CD4-positive, alpha-beta T cell (primary cell): ENCODE measurements around the gene RHBDF1. TPM values are rescaled to one million over a fixed set of nuclear protein-coding genes. Genes with fewer than 3 reads are reported as not detected.
"Not testable (repeated sequence)": the region's sequence is repeated elsewhere in the genome, so short reads cannot be mapped to it uniquely, and the experiment has no call there.

Experiments
- ATAC-seq: fragments of 200-7000 bp; cut with Tn5 transposase; one replicate; pipeline ENCODE4 v1.10.0; 2022; ENCODE audit warnings: mild to moderate bottlenecking; ENCODE audit not compliant: poor library complexity
- CTCF ChIA-PET: fragments of 350-600 bp; sonication (Branson Sonifier 250); formaldehyde crosslinking; loops from one replicate; lab custom pipeline; 2021; ENCODE audit warnings: antibody characterized with exemption, inconsistent platforms; lab: Charles Lee
- POLR2A ChIA-PET: fragments of 350-600 bp; sonication (Branson Sonifier 250); formaldehyde crosslinking; loops from one replicate; lab custom pipeline; 2021; ENCODE audit warnings: antibody characterized with exemption, inconsistent platforms; lab: Charles Lee
- DNase-seq, 14 experiments: peaks; one replicate each; pipeline ENCODE4 v3.0.0-alpha.2; 2013 to 2020; ENCODE audit warnings: mixed read lengths in 2 of 14
- H3K27ac ChIP-seq, 2 donors: one replicate each; pipeline versions ENCODE4 v1.5.1 to v1.7.0; 2013; ENCODE audit warnings: low read length in 2 of 2, low read depth in 1 of 2, mild to moderate bottlenecking in 1 of 2
- H3K27me3 ChIP-seq, 2 experiments: 1 replicate in 1 of 2; 2 replicates in 1 of 2; pipeline versions ENCODE4 v1.6.1 to v1.7.0; 2013; ENCODE audit warnings: low read length in 2 of 2, control low read depth in 1 of 2, mild to moderate bottlenecking in 1 of 2, moderate library complexity in 1 of 2; ENCODE audit not compliant: insufficient read depth in 2 of 2, control insufficient read depth in 1 of 2
- H3K36me3 ChIP-seq: one replicate; pipeline ENCODE4 v1.6.1; 2013; ENCODE audit warnings: low read length, control low read depth; ENCODE audit not compliant: insufficient read depth
- H3K4me1 ChIP-seq: one replicate; pipeline ENCODE4 v1.6.1; 2013; ENCODE audit warnings: low read length, control low read depth; ENCODE audit not compliant: insufficient read depth
- H3K4me3 ChIP-seq: one replicate; pipeline ENCODE4 v1.5.1; 2013; ENCODE audit warnings: mild to moderate bottlenecking, low read length, moderate library complexity
- H3K9me3 ChIP-seq, 2 experiments: 1 replicate in 1 of 2; 2 replicates in 1 of 2; pipeline versions ENCODE4 v1.6.1 to v1.7.0; 2013; ENCODE audit warnings: low read length in 2 of 2, mild to moderate bottlenecking in 2 of 2, control low read depth in 1 of 2, moderate library complexity in 1 of 2; ENCODE audit not compliant: control insufficient read depth in 1 of 2, insufficient read depth in 1 of 2
- H3K27ac Mint-ChIP-seq: one replicate; pipeline ENCODE4 v1.8.0; 2020; ENCODE audit warnings: mixed read lengths
- H3K27me3 Mint-ChIP-seq: one replicate; pipeline ENCODE4 v1.8.0; 2021; ENCODE audit warnings: mixed read lengths
- H3K36me3 Mint-ChIP-seq: one replicate; pipeline ENCODE4 v1.8.0; 2021; ENCODE audit warnings: low read depth, mixed read lengths
- H3K4me1 Mint-ChIP-seq: one replicate; pipeline ENCODE4 v1.8.0; 2021; ENCODE audit warnings: low read depth, mixed read lengths
- H3K4me3 Mint-ChIP-seq: one replicate; pipeline ENCODE4 v1.8.0; 2020; ENCODE audit warnings: mild to moderate bottlenecking, mixed read lengths
- H3K9me3 Mint-ChIP-seq: one replicate; pipeline ENCODE4 v1.8.0; 2020; ENCODE audit warnings: mixed read lengths
- intact Hi-C, 2 experiments: fragments of 100-400 bp; cut with DNase I in 1 of 2; cut with micrococcal nuclease in 1 of 2; formaldehyde crosslinking; loops; one replicate each; pipeline versions ENCODE4 v1.15.1 to v1.9.0; 2023 to 2025; cut with DNase I, micrococcal nuclease
- total RNA-seq, 174 experiments: library from RNA in 2 of 174; stranded (reverse) in 2 of 174; gene quantifications; one replicate each; pipeline ENCODE4 v1.2.3 and lab custom pipeline; 2021 to 2026
- TF ChIP-seq, protein P1 (sequence below): fragments of 200-600 bp; IDR thresholded peaks from one replicate; pipeline ENCODE4 v1.8.0; 2022; ENCODE audit warnings: antibody characterized with exemption, mild to moderate bottlenecking

Gene RHBDF1
- total RNA-seq, 2 experiments from 2014 or later, result 0.33 to 0.34 TPM

DNA sequence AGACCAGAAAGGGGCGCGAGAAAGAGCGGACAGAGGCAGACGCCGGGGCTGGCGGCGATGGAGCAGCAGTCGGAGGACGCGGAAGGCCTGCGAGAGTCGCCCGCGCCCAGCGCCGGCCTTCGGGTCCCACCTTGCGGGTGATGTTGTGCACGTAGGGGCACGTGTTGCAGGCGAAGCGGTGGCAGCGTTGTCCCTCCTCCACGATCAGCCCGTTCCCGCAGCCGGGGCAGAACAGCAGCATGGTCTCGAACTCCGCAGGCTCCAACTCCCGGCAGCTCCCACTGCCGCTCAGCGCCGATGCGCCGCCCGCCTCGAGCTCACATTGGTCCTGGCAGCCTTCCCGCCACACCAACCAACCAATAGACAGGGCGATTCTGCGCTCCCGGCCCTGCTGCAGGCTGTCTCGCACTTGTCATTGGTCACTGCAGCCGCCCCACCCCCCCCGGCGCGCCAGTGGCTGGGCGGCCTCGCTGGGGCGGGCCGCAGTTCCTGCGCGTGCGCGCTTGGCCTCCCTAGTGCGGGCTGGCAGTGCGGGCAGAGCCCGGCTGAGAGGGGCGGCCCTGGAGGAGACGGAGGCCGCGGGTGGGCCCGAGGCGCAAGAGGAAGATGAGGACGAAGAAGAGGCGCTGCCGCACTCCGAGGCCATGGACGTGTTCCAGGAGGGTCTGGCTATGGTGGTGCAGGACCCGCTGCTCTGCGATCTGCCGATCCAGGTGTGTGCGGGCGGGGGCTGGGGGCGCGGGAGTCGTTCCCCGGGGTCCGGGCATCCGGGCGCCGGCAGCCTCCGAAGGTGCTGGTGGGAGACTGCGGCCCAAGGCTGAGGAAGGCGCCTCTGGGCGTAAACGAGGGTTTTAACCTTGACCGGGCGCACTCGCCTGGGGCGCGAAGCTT, 18.8 kb downstream of the RHBDF1 start, which contains the start of the genes POLR3K and SNRNP25:
Gene POLR3K, minus strand, starts transcription at position 263 of the 891 bp plus-strand sequence. Its CDS starts 22 bp downstream, at position 241.
Gene SNRNP25, plus strand, starts transcription at position 483 of the 891 bp plus-strand sequence. Its CDS starts 189 bp downstream, at position 672.
- intact Hi-C loops, result loop anchor here in 1 of 2 experiments (1.0 to 2.0 kb wide), 2 partner anchors 25 to 182 kb away; partner anchors contain the start of gene MPG
- Histone ChIP-seq H3K9me3 (no peaks in the 10 kb centered on the region), H3K4me1 (peaks cover 33% of the 10 kb centered on the region), H3K27me3 (no peaks in the 10 kb centered on the region), H3K36me3 (peaks cover 29% of the 10 kb centered on the region), H3K4me3 (peak within 1 kb of the TSS; percentile 86), H3K27ac (peak within 1 kb of the TSS; percentile 25 to 31)
- DNase-seq (peak; percentile 95 to 99 (median 98)), ATAC-seq (peak; percentile 95)
- CTCF ChIA-PET, result interaction anchor here (1.0 to 2.2 kb wide), 3 partner anchors 12 to 53 kb away, joined by 3 to 21 read pairs (median 6); no protein-coding TSS in a partner anchor
- no peaks in the 10 kb centered on the region for H3K9me3 Mint-ChIP-seq
- H3K27ac Mint-ChIP-seq, result peak within 1 kb of the TSS; percentile 72
- TF ChIP-seq, protein P1, sequence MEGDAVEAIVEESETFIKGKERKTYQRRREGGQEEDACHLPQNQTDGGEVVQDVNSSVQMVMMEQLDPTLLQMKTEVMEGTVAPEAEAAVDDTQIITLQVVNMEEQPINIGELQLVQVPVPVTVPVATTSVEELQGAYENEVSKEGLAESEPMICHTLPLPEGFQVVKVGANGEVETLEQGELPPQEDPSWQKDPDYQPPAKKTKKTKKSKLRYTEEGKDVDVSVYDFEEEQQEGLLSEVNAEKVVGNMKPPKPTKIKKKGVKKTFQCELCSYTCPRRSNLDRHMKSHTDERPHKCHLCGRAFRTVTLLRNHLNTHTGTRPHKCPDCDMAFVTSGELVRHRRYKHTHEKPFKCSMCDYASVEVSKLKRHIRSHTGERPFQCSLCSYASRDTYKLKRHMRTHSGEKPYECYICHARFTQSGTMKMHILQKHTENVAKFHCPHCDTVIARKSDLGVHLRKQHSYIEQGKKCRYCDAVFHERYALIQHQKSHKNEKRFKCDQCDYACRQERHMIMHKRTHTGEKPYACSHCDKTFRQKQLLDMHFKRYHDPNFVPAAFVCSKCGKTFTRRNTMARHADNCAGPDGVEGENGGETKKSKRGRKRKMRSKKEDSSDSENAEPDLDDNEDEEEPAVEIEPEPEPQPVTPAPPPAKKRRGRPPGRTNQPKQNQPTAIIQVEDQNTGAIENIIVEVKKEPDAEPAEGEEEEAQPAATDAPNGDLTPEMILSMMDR, result no peak
- peaks cover 32% of the 10 kb centered on the region for H3K4me1 Mint-ChIP-seq
- H3K27me3 Mint-ChIP-seq, result no peaks in the 10 kb centered on the region
- H3K4me3 Mint-ChIP-seq, result peak within 1 kb of the TSS; percentile 94
- POLR2A ChIA-PET, result interaction anchor here (0.5 to 1.3 kb wide), 9 partner anchors 9 to 348 kb away, joined by 3 to 7 read pairs (median 4); partner anchors contain the start of gene DECR2
- H3K36me3 Mint-ChIP-seq, result peaks cover 33% of the 10 kb centered on the region

DNA sequence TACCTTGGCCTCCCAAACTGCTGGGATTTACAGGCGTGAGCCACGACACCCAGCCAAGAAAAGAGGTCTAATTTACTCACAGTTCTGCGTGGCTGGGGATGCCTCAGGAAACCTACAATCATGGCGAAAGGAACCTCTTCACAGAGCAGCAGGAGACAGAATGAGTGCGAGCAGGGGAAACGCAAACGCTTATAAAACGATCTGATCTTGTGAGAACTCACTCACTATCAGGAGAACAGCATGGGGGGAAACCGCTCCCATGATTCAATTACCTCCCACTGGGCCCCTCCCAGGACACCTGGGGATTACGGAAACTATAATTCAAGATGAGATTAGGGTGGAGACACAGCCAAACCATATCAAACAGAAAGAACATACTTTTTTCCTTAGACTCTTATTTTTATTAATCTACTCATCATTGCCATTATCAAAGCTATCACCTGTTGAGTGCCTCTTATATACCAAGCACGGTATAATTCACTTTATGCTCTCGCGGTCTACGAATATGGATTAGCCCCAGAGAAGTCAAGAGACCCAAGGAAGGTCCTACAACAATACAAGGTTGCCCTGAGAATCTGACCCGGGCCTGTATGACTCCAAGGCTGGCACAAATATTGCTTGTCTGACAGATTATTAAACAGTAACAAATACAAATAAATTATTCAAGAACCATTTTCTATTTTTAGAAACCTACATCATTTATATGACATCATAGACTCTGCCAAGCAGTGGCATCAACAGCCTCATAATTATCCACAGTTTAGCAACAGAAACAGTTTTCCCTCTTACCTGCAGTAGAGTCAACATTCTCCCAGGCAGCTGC, 21.5 kb downstream of the RHBDF1 start:
- DNase-seq (no peak), ATAC-seq (no peak)
- Mint-ChIP-seq H3K27me3 (no peaks in the 10 kb centered on the region), H3K36me3 (peaks cover 55% of the 10 kb centered on the region), H3K4me3 (peak overlapping the region; percentile 66), H3K9me3 (no peaks in the 10 kb centered on the region), H3K27ac (no peak overlapping the region), H3K4me1 (peaks cover 32% of the 10 kb centered on the region)
- Histone ChIP-seq H3K27me3 (no peaks in the 10 kb centered on the region), H3K9me3 (no peaks in the 10 kb centered on the region), H3K27ac (no peak overlapping the region), H3K36me3 (peaks cover 27% of the 10 kb centered on the region), H3K4me3 (no peak overlapping the region), H3K4me1 (peaks cover 33% of the 10 kb centered on the region)
- POLR2A ChIA-PET, result interaction anchor here (0.5 kb wide), 1 partner anchor 1914 kb away, joined by 3 read pairs; the partner anchor contains the start of gene RPS2
- CTCF ChIA-PET, result no interaction called here
- TF ChIP-seq, protein P1, result no peak
- intact Hi-C loops, result no loop called here

DNA sequence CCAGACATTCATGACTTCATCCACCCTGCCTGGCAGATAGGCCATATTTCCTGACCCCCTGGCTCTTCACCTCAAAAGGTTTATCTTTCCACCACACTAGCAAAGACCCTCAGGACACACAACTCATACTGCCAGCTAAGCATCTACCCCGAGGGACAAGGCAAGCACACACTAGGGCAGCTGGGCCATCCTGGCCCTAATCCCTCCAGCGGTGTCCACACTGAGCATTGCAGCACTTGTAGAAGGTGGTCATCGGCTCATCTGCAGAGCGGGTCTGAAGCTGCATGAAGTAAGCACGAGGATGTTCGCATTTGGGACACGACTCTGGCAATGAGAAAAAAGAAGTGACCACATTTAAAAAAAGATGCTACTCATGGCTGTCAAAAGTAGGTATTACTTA, 25.2 kb downstream of the RHBDF1 start:
- no peak overlapping the region for H3K27ac ChIP-seq
- ATAC-seq (no peak), DNase-seq (no peak)
- no peaks in the 10 kb centered on the region for H3K9me3 ChIP-seq
- H3K27ac Mint-ChIP-seq, result no peak overlapping the region
- intact Hi-C loops, result no loop called here
- TF ChIP-seq, protein P1, result no peak
- CTCF ChIA-PET, result interaction anchor here (0.7 to 1.9 kb wide), 2 partner anchors 49 to 50 kb away, joined by 5 to 6 read pairs; no protein-coding TSS in a partner anchor
- H3K27me3 Mint-ChIP-seq, result no peaks in the 10 kb centered on the region
- H3K4me1 ChIP-seq, result peaks cover 25% of the 10 kb centered on the region
- H3K36me3 Mint-ChIP-seq, result peaks cover 80% of the 10 kb centered on the region
- peaks cover 48% of the 10 kb centered on the region for H3K36me3 ChIP-seq
- H3K27me3 ChIP-seq, result no peaks in the 10 kb centered on the region
- H3K4me1 Mint-ChIP-seq, result peaks cover 25% of the 10 kb centered on the region
- no peak overlapping the region for H3K4me3 ChIP-seq
- POLR2A ChIA-PET, result no interaction called here
- H3K9me3 Mint-ChIP-seq, result no peaks in the 10 kb centered on the region
- no peak overlapping the region for H3K4me3 Mint-ChIP-seq

DNA sequence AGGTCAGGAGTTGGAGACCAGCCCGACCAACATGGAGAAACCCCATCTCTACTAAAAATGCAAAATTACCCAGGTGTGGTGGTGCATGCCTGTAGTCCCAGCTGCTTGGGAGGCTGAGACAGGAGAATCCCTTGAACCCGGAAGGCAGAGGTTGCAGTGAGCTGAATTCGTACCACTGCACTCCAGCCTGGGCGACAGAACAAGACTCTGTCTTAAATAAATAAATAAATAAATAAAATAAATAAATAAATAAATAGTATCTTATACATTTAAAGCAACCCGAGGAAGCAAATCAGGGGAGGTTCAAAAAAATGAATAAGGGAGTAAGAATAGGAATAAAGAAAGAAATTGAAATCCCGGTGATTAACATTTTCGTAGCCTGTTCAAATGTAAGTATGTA, 25.9 kb downstream of the RHBDF1 start:
- ATAC-seq, H3K9me3 ChIP-seq, DNase-seq, H3K27ac Mint-ChIP-seq, POLR2A ChIA-PET, H3K4me3 Mint-ChIP-seq, H3K27me3 ChIP-seq, H3K9me3 Mint-ChIP-seq, intact Hi-C loops, H3K4me3 ChIP-seq, H3K27ac ChIP-seq, H3K27me3 Mint-ChIP-seq: not testable (repeated sequence)
- Histone ChIP-seq H3K4me1 (peaks cover 23% of the 10 kb centered on the region), H3K36me3 (peaks cover 51% of the 10 kb centered on the region)
- Mint-ChIP-seq H3K4me1 (peaks cover 25% of the 10 kb centered on the region), H3K36me3 (peaks cover 87% of the 10 kb centered on the region)
- CTCF ChIA-PET, result interaction anchor here (1.9 kb wide), 1 partner anchor 50 kb away, joined by 6 read pairs; no protein-coding TSS in a partner anchor
